ENCODE results near the gene JAML. TPM values are rescaled to one million over a fixed set of nuclear protein-coding genes. Genes with fewer than 3 reads are reported as not detected.

The JAML gene
- total RNA-seq, 1 donor from 2014 or later: 12.2 TPM

DNA sequence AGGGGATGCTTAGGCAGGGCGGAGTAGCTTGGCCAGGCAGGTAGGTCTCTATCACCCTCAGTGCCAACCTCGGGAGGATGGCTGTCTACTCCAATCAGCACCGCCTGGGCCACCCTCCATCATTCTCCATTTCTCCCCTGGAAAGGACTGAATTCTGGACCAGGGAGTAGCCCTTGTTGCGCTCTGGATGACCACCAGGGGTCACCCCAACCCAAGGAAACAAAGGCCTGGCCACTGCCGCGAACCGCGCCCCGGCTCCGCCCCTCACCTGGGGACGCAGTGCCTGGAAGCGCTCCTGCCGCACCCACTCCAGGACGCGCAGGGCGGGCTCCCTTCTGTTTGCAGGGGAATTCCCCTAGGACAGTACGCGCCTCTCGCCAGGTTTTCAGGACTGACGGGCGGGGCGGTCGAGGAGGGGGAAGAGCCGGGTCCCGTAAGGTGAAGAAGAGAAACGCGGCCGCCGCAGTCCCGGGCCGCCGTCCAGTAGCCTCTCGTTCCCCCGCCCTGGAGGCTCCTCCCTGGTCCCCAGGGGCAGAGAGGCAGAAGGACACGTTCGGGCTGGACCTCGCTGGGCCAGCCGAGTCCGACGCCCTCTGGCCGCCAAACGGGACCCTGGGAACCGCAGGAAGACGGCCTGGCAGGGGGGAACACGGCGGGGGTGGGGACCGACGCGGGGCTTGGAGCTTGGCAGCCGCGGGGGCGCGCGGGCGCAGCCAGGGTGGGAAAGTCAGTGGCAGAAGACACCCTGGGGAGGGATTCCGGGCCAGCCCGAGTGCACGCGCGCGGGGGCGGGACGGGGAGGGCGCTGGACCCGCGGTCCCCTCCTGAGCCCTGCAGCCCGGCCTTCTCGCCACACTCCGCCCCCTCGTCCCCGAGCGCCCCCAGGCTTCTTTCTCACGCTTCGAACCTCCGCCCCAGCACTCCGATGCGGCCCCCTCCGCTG lies 79.3 kb downstream of the JAML start:
- peak; percentile 61 for DNase-seq

- DNase-seq: no peak
Measured at GRCh38 chr11:118144301-118145268, 80.2 kb downstream of the JAML start.

Small RNAs within 50 kb of the gene (small RNA-seq; reads per million reads assigned to genes)
- not detected for gene HSPE1P18 (ENCODE audit: low replicate concordance)

Other genes with a start within 250 kb of the JAML start
- gene IL10RA, start 238.6 kb downstream of the JAML start, total RNA-seq: 9.1 TPM
- gene TMPRSS4, start 147.9 kb downstream of the JAML start, total RNA-seq: 2.5 TPM
- gene SMIM35, start 138.0 kb downstream of the JAML start, total RNA-seq: not detected
- gene SCN4B, start 72.2 kb downstream of the JAML start, total RNA-seq: 3.1 TPM
- gene SCN2B, start 48.4 kb downstream of the JAML start, total RNA-seq: 2.8 TPM
- 26.1 TPM for gene MPZL3, start 27.4 kb upstream of the JAML start, total RNA-seq
- gene MPZL2, start 39.3 kb upstream of the JAML start, total RNA-seq: 56.5 TPM
- 0.30 TPM for gene CD3E, start 79.7 kb upstream of the JAML start, total RNA-seq
- 0.59 TPM for gene CD3D, start 117.7 kb upstream of the JAML start, total RNA-seq
- 0.10 TPM for gene CD3G, start 119.3 kb upstream of the JAML start, total RNA-seq
- gene UBE4A, start 134.6 kb upstream of the JAML start, total RNA-seq: 31.4 TPM
- gene ATP5MG, start 176.6 kb upstream of the JAML start, total RNA-seq: 65.8 TPM
- 59.4 TPM for gene KMT2A, start 211.5 kb upstream of the JAML start, total RNA-seq